ENCODE results near the gene AGK.

AGK gene

DNA sequence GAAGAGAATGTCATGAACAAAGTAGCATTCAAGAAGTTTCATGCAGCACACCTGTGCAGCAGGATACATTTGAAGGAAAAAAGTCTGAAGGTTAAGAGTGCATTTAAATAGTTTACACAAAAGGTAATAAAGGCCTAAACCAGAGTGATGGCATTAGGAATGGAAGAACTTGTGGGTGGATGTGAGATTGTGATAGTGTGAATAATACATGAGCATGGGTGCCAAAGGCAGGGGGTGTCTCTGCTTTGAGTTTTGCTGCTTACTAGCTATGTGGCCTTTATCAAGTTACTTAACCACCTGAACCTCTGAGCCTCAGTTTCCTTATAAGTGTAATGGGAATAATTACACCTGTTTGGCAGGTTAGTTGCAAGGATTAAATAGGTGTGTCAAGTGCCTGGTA, 21.0 kb downstream of the AGK start:
- Histone ChIP-seq H3K4me3 (ENCODE audit: insufficient read depth, low read length, poor library complexity, severe bottlenecking) (no peak overlapping the region), H3K4me2 (ENCODE audit: low read depth, low read length, poor library complexity, severe bottlenecking) (no peak overlapping the region), H3F3A (ENCODE audit: insufficient read depth) (no peaks in the 10 kb centered on the region), H3K79me2 (ENCODE audit: insufficient read depth, low read length) (no peaks in the 10 kb centered on the region), H3K27ac (ENCODE audit: low read depth, low read length) (no peak overlapping the region), H2AFZ (ENCODE audit: low read depth, low read length, severe bottlenecking) (no peak overlapping the region), H3K27me3 (ENCODE audit: low read length) (no peaks in the 10 kb centered on the region), H4K20me1 (ENCODE audit: low read depth, low read length) (no peaks in the 10 kb centered on the region), H3K9me2 (replicated peaks; ENCODE audit: insufficient read depth, low read length) (no peaks in the 10 kb centered on the region), H3K36me3 (ENCODE audit: low read length) (peaks cover 3% of the 10 kb centered on the region; the same call in 1 of the 2 replicates), H3K9ac (ENCODE audit: low read length) (no peak overlapping the region), H3K9me3 (ENCODE audit: insufficient read depth, low read length) (peaks cover 4% of the 10 kb centered on the region; the same call in 1 of the 2 replicates)
- TF ChIP-seq, protein P1, sequence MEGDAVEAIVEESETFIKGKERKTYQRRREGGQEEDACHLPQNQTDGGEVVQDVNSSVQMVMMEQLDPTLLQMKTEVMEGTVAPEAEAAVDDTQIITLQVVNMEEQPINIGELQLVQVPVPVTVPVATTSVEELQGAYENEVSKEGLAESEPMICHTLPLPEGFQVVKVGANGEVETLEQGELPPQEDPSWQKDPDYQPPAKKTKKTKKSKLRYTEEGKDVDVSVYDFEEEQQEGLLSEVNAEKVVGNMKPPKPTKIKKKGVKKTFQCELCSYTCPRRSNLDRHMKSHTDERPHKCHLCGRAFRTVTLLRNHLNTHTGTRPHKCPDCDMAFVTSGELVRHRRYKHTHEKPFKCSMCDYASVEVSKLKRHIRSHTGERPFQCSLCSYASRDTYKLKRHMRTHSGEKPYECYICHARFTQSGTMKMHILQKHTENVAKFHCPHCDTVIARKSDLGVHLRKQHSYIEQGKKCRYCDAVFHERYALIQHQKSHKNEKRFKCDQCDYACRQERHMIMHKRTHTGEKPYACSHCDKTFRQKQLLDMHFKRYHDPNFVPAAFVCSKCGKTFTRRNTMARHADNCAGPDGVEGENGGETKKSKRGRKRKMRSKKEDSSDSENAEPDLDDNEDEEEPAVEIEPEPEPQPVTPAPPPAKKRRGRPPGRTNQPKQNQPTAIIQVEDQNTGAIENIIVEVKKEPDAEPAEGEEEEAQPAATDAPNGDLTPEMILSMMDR (IDR thresholded peaks at IDR 0.05; ENCODE audit: insufficient read depth, low read length, poor library complexity, severe bottlenecking): no peak
- no peak for TF ChIP-seq EZH2phosphoT487 (conservative IDR thresholded peaks at IDR 0.05; ENCODE audit: low read length)

DNA sequence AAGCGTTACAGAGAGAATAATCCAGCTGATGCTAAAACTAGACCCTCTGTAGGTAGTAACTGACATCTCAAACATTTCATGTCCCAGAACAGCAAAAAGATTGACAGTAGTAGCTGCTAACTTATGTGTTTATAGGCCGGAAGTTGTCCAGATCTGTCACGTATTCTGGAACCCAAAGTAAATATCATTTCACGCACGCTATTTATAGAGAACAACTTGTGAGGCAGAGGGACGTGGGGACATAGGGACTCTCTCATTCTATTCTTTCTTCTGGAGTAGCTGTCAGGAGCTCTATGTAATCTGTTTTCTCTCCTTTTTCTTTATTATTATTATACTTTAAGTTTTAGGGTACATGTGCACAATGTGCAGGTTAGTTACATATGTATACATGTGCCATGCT, 22.3 kb downstream of the AGK start:
- Histone ChIP-seq H3F3A (ENCODE audit: insufficient read depth) (no peaks in the 10 kb centered on the region), H3K27ac (ENCODE audit: low read depth, low read length) (no peak overlapping the region), H3K9me3 (ENCODE audit: insufficient read depth, low read length) (peaks cover 4% of the 10 kb centered on the region; the same call in 1 of the 2 replicates), H3K79me2 (ENCODE audit: insufficient read depth, low read length) (no peaks in the 10 kb centered on the region), H3K4me2 (ENCODE audit: low read depth, low read length, poor library complexity, severe bottlenecking) (no peak overlapping the region), H3K9me2 (replicated peaks; ENCODE audit: insufficient read depth, low read length) (no peaks in the 10 kb centered on the region), H3K9ac (ENCODE audit: low read length) (no peak overlapping the region), H3K4me3 (ENCODE audit: insufficient read depth, low read length, poor library complexity, severe bottlenecking) (no peak overlapping the region), H4K20me1 (ENCODE audit: low read depth, low read length) (no peaks in the 10 kb centered on the region), H2AFZ (ENCODE audit: low read depth, low read length, severe bottlenecking) (no peak overlapping the region), H3K27me3 (ENCODE audit: low read length) (no peaks in the 10 kb centered on the region), H3K36me3 (ENCODE audit: low read length) (peaks cover 3% of the 10 kb centered on the region; the same call in 1 of the 2 replicates)
- TF ChIP-seq EZH2phosphoT487 (conservative IDR thresholded peaks at IDR 0.05; ENCODE audit: low read length): no peak
- TF ChIP-seq, protein P1 (IDR thresholded peaks at IDR 0.05; ENCODE audit: insufficient read depth, low read length, poor library complexity, severe bottlenecking): no peak

DNA sequence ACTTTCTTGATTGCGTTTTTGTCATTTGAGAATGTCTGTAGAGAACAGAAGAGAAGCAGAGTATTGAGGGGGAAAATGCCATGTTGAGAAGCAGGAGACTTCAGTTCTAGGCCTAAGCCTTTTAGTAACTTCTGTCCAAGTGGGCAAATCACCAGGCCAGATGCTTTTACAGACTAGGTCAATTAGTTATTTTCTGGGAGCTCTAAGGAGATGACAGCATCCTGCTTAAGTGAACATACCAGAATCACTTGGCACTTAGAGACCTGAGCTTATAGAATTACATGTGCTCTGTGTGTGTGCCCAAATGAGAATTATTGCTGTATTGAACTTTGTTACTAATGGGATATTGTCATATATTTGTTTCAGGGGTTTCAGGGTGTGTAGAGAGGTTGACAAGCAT, 24.0 kb downstream of the AGK start:
- Histone ChIP-seq H3K27ac (ENCODE audit: low read depth, low read length) (no peak overlapping the region), H3K36me3 (ENCODE audit: low read length) (peaks cover 3% of the 10 kb centered on the region; the same call in 1 of the 2 replicates), H3K27me3 (ENCODE audit: low read length) (no peaks in the 10 kb centered on the region), H3F3A (ENCODE audit: insufficient read depth) (no peaks in the 10 kb centered on the region), H3K9me3 (ENCODE audit: insufficient read depth, low read length) (peaks cover 12% of the 10 kb centered on the region; the same call in 1 of the 2 replicates), H3K9me2 (replicated peaks; ENCODE audit: insufficient read depth, low read length) (no peaks in the 10 kb centered on the region), H3K79me2 (ENCODE audit: insufficient read depth, low read length) (no peaks in the 10 kb centered on the region), H4K20me1 (ENCODE audit: low read depth, low read length) (no peaks in the 10 kb centered on the region), H2AFZ (ENCODE audit: low read depth, low read length, severe bottlenecking) (no peak overlapping the region), H3K9ac (ENCODE audit: low read length) (no peak overlapping the region), H3K4me2 (ENCODE audit: low read depth, low read length, poor library complexity, severe bottlenecking) (no peak overlapping the region), H3K4me3 (ENCODE audit: insufficient read depth, low read length, poor library complexity, severe bottlenecking) (no peak overlapping the region)
- TF ChIP-seq, protein P1 (IDR thresholded peaks at IDR 0.05; ENCODE audit: insufficient read depth, low read length, poor library complexity, severe bottlenecking): no peak
- no peak for TF ChIP-seq EZH2phosphoT487 (conservative IDR thresholded peaks at IDR 0.05; ENCODE audit: low read length)

All from SU-DHL-6 (cell line).